ENCODE results near the gene RRM2.

Gene RRM2

GRCh38 chr2:10122500-10123280 is at the start of gene RRM2:
Gene RRM2, plus strand, starts transcription at chr2:10122739. Its CDS starts 60 bp downstream, at chr2:10122799.
- DNase-seq: peak; percentile 95

GRCh38 chr2:10073706-10074105 is 48.8 kb upstream of the RRM2 start:
- DNase-seq: no peak

- DNase-seq: no peak
These were observed 47.4 kb upstream of the RRM2 start for GRCh38 chr2:10075101-10075500.

GRCh38 chr2:10075571-10076209 is 46.8 kb upstream of the RRM2 start:
- no peak for DNase-seq

- DNase-seq: no peak
These were observed 46.0 kb upstream of the RRM2 start for GRCh38 chr2:10076511-10076910.

- no peak for DNase-seq
These were observed 45.5 kb upstream of the RRM2 start for GRCh38 chr2:10076988-10077527.

- no peak for DNase-seq
These were observed 44.5 kb upstream of the RRM2 start for GRCh38 chr2:10078001-10078400.

GRCh38 chr2:10078704-10079265 is 43.8 kb upstream of the RRM2 start:
- no peak for DNase-seq

- peak; percentile 25 for DNase-seq
These were observed 43.2 kb upstream of the RRM2 start for GRCh38 chr2:10079266-10079869.

GRCh38 chr2:10079870-10080535 is 42.5 kb upstream of the RRM2 start, which contains the start of gene CYS1:
Gene CYS1, minus strand, starts transcription at chr2:10080411. Its CDS starts 188 bp downstream, at chr2:10080223.
- peak; percentile 23 for DNase-seq

GRCh38 chr2:10080536-10081304 is 41.8 kb upstream of the RRM2 start:
- no peak for DNase-seq

GRCh38 chr2:10083046-10083445 is 39.5 kb upstream of the RRM2 start:
- no peak for DNase-seq

- peak; percentile 57 for DNase-seq
These were observed 38.8 kb upstream of the RRM2 start for GRCh38 chr2:10083692-10084211.

- no peak for DNase-seq
These were observed 38.2 kb upstream of the RRM2 start for GRCh38 chr2:10084223-10084865.

GRCh38 chr2:10085043-10085667 is 37.4 kb upstream of the RRM2 start:
- DNase-seq: no peak

GRCh38 chr2:10085668-10086059 is 36.9 kb upstream of the RRM2 start:
- no peak for DNase-seq

- no peak for DNase-seq
These were observed 35.6 kb upstream of the RRM2 start for GRCh38 chr2:10086950-10087349.

- DNase-seq: peak; percentile 17
These were observed 35.2 kb upstream of the RRM2 start for GRCh38 chr2:10087360-10087759.

- DNase-seq: no peak
These were observed 32.9 kb upstream of the RRM2 start for GRCh38 chr2:10089565-10090190.
